ENCODE measurements around the gene SF3B4. TPM values are rescaled to one million over a fixed set of nuclear protein-coding genes. Genes with fewer than 3 reads are reported as not detected.

SF3B4 gene
- total RNA-seq, 1 experiment from 2014 or later: 103 TPM

DNA sequence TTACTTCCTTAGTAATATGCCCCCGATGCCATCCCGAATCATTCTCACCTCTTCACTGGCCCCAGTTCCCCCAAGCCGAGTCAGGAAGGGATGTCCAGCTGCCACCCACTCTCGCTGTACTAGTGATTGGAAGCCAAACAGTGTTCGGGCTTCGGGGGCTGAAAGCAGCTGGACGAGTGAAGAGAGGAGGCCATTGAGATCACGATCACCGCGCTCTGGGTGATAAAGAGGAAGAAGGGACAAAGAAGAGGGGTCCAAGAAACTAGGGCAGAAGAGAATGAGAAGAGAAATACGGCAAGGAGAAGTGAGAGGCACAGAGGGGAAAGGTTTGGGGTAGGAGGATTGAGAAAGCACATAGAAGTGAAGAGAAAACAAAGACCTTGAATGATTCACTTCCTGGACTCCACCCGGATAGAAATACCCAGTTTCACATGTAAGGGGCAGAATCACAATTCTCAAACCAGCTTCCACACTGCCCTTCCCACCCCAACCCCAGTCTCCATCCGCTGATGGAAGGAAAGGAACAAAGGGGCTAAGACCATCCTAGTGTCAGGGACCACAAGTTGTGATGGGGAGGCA, 3.7 kb upstream of the SF3B4 start:
- no TSS peak for BruUV-seq (replicated peaks)
- no peaks in the 10 kb centered on the region for H3K9me3 Mint-ChIP-seq (ENCODE audit: unreplicated experiment)

GRCh38 chr1:149929856-149930255, 2.3 kb upstream of the SF3B4 start:
- no peaks in the 10 kb centered on the region for H3K9me3 ChIP-seq
- ChIA-PET CTCF (no interaction called here), POLR2A (no interaction called here)
- TF ChIP-seq, protein P1, sequence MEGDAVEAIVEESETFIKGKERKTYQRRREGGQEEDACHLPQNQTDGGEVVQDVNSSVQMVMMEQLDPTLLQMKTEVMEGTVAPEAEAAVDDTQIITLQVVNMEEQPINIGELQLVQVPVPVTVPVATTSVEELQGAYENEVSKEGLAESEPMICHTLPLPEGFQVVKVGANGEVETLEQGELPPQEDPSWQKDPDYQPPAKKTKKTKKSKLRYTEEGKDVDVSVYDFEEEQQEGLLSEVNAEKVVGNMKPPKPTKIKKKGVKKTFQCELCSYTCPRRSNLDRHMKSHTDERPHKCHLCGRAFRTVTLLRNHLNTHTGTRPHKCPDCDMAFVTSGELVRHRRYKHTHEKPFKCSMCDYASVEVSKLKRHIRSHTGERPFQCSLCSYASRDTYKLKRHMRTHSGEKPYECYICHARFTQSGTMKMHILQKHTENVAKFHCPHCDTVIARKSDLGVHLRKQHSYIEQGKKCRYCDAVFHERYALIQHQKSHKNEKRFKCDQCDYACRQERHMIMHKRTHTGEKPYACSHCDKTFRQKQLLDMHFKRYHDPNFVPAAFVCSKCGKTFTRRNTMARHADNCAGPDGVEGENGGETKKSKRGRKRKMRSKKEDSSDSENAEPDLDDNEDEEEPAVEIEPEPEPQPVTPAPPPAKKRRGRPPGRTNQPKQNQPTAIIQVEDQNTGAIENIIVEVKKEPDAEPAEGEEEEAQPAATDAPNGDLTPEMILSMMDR (IDR thresholded peaks at IDR 0.05; ENCODE audit: insufficient read depth in 1 of 2, low read depth in 1 of 2, low read length in 1 of 2, severe bottlenecking in 1 of 2, unreplicated experiment in 1 of 2): no peak
- Mint-ChIP-seq H3K9me3 (ENCODE audit: unreplicated experiment) (no peaks in the 10 kb centered on the region), H3K27ac (ENCODE audit: unreplicated experiment) (no peak overlapping the region), H3K27me3 (ENCODE audit: insufficient read depth, unreplicated experiment) (no peaks in the 10 kb centered on the region), H3K4me3 (ENCODE audit: unreplicated experiment) (no peak overlapping the region), H3K4me1 (ENCODE audit: low read depth, unreplicated experiment) (peaks cover 7% of the 10 kb centered on the region), H3K36me3 (ENCODE audit: insufficient read depth, unreplicated experiment) (peaks cover 42% of the 10 kb centered on the region)
- BruUV-seq (replicated peaks): no TSS peak
- H3K27me3 ChIP-seq (replicated peaks; ENCODE audit: control insufficient read depth, insufficient read depth, low read length): no peaks in the 10 kb centered on the region
- intact Hi-C loops (cut with micrococcal nuclease; ENCODE audit: unreplicated experiment): no loop called here
- no peak for DNase-seq
- peaks cover 9% of the 10 kb centered on the region for H3K4me1 ChIP-seq
- no peaks in the 10 kb centered on the region; the same call in 1 of the 2 replicates for H3K36me3 ChIP-seq (ENCODE audit: control insufficient read depth, insufficient read depth, low read length)
- no peak overlapping the region for H3K4me3 ChIP-seq (ENCODE audit: low read depth, low read length)

More for the DNA sequence above, 3.7 kb upstream of the SF3B4 start:
- no peaks in the 10 kb centered on the region for H3K36me3 ChIP-seq (ENCODE audit: control insufficient read depth, insufficient read depth, low read length)
- intact Hi-C loops (cut with micrococcal nuclease; ENCODE audit: unreplicated experiment): no loop called here
- DNase-seq: no peak
- H3K27me3 ChIP-seq (replicated peaks; ENCODE audit: control insufficient read depth, insufficient read depth, low read length): no peaks in the 10 kb centered on the region
- peaks cover 16% of the 10 kb centered on the region for H3K4me1 ChIP-seq
- no peaks in the 10 kb centered on the region for H3K27me3 Mint-ChIP-seq (ENCODE audit: insufficient read depth, unreplicated experiment)
- ChIA-PET CTCF (no interaction called here), POLR2A (interaction anchor here (1.2 kb wide), 1 partner anchor 31 kb away, joined by 4 read pairs; the partner anchor contains the start of gene BOLA1)
- H3K4me3 Mint-ChIP-seq (ENCODE audit: unreplicated experiment): no peak overlapping the region
- TF ChIP-seq, protein P1 (IDR thresholded peaks at IDR 0.05; ENCODE audit: insufficient read depth in 1 of 2, low read depth in 1 of 2, low read length in 1 of 2, severe bottlenecking in 1 of 2, unreplicated experiment in 1 of 2): no peak
- no peaks in the 10 kb centered on the region for H3K9me3 ChIP-seq
- no peak overlapping the region for H3K27ac Mint-ChIP-seq (ENCODE audit: unreplicated experiment)
- H3K4me3 ChIP-seq (ENCODE audit: low read depth, low read length): no peak overlapping the region
- H3K36me3 Mint-ChIP-seq (ENCODE audit: insufficient read depth, unreplicated experiment): peaks cover 28% of the 10 kb centered on the region
- peaks cover 10% of the 10 kb centered on the region for H3K4me1 Mint-ChIP-seq (ENCODE audit: low read depth, unreplicated experiment)

- intact Hi-C loops (cut with micrococcal nuclease; ENCODE audit: unreplicated experiment): loop anchor here (1.0 kb wide), 1 partner anchor 40 kb away; no protein-coding TSS in a partner anchor
- Mint-ChIP-seq H3K4me3 (ENCODE audit: unreplicated experiment) (peak overlapping the region; percentile 91), H3K9me3 (ENCODE audit: unreplicated experiment) (no peaks in the 10 kb centered on the region), H3K27me3 (ENCODE audit: insufficient read depth, unreplicated experiment) (no peaks in the 10 kb centered on the region), H3K36me3 (ENCODE audit: insufficient read depth, unreplicated experiment) (peaks cover 52% of the 10 kb centered on the region), H3K4me1 (ENCODE audit: low read depth, unreplicated experiment) (peaks cover 11% of the 10 kb centered on the region), H3K27ac (ENCODE audit: unreplicated experiment) (peak overlapping the region; percentile 94)
- Histone ChIP-seq H3K4me1 (peaks cover 9% of the 10 kb centered on the region), H3K36me3 (ENCODE audit: control insufficient read depth, insufficient read depth, low read length) (peaks cover 2% of the 10 kb centered on the region; the same call in 1 of the 2 replicates), H3K27me3 (replicated peaks; ENCODE audit: control insufficient read depth, insufficient read depth, low read length) (no peaks in the 10 kb centered on the region), H3K4me3 (ENCODE audit: low read depth, low read length) (peak overlapping the region; percentile 99), H3K9me3 (no peaks in the 10 kb centered on the region)
- CTCF ChIA-PET: interaction anchor here (0.7 to 1.6 kb wide), 5 partner anchors 9 to 259 kb away, joined by 3 to 5 read pairs (median 4); a partner anchor contains a TSS
- TF ChIP-seq, protein P1 (IDR thresholded peaks at IDR 0.05; ENCODE audit: insufficient read depth in 1 of 2, low read depth in 1 of 2, low read length in 1 of 2, severe bottlenecking in 1 of 2, unreplicated experiment in 1 of 2): no peak
- POLR2A ChIA-PET: interaction anchor here (0.8 to 1.2 kb wide), 7 partner anchors 8 to 768 kb away, joined by 3 to 21 read pairs (median 4); partner anchors contain the start of genes GOLPH3L and MTMR11
- no TSS peak for BruUV-seq (replicated peaks)
- no peak for DNase-seq
Observed at GRCh38 chr1:149928401-149928724, 760 bp upstream of the SF3B4 start.
